GM19025 (cell line): ENCODE measurements around the gene DAZL.
"Not testable (repeated sequence)": the region's sequence is repeated elsewhere in the genome, so short reads cannot be mapped to it uniquely, and the experiment has no call there.

Experiments used
- ATAC-seq: cut with Tn5 transposase; IDR thresholded peaks from one replicate; pipeline ENCODE4 v1.9.1; 2021; ENCODE audit warnings: mild to moderate bottlenecking, low read depth, moderate library complexity; ENCODE audit not compliant: unreplicated experiment

The DAZL gene

GRCh38 chr3:16604887-16605602 is at the start of gene DAZL:
DAZL (minus strand) TSS chr3:16605423; CDS start chr3:16605205, 218 bp downstream.
- no peak for ATAC-seq

- ATAC-seq: no peak
Measured at GRCh38 chr3:16654976-16655375, 49.8 kb upstream of the DAZL start.

- no peak for ATAC-seq
Measured at GRCh38 chr3:16653712-16654111, 48.5 kb upstream of the DAZL start.

GRCh38 chr3:16647668-16648067 is 42.4 kb upstream of the DAZL start:
- no peak for ATAC-seq

- no peak for ATAC-seq
Measured at GRCh38 chr3:16639806-16640205, 34.6 kb upstream of the DAZL start.

- ATAC-seq: no peak
Measured at GRCh38 chr3:16633948-16634347, 28.7 kb upstream of the DAZL start.

- ATAC-seq: no peak
Measured at GRCh38 chr3:16632395-16632794, 27.2 kb upstream of the DAZL start.

- ATAC-seq: no peak
Measured at GRCh38 chr3:16618721-16619120, 13.5 kb upstream of the DAZL start.

- ATAC-seq: not testable (repeated sequence)
Measured at GRCh38 chr3:16617155-16617554, 11.9 kb upstream of the DAZL start.

- ATAC-seq: no peak
Measured at GRCh38 chr3:16616083-16616482, 10.9 kb upstream of the DAZL start.

- ATAC-seq: no peak
Measured at GRCh38 chr3:16614033-16615031, 9.1 kb upstream of the DAZL start.

- ATAC-seq: no peak
Measured at GRCh38 chr3:16609927-16610580, 4.8 kb upstream of the DAZL start.

- ATAC-seq: no peak
Measured at GRCh38 chr3:16608816-16609215, 3.6 kb upstream of the DAZL start.

GRCh38 chr3:16607718-16608117 is 2.5 kb upstream of the DAZL start:
- ATAC-seq: no peak

GRCh38 chr3:16606398-16606797 is 1.2 kb upstream of the DAZL start:
- no peak for ATAC-seq

- ATAC-seq: no peak
Measured at GRCh38 chr3:16605966-16606365, 743 bp upstream of the DAZL start.

GRCh38 chr3:16604433-16604832 is 790 bp downstream of the DAZL start:
- no peak for ATAC-seq

GRCh38 chr3:16601537-16602005 is 3.7 kb downstream of the DAZL start:
- ATAC-seq: no peak

GRCh38 chr3:16600780-16601536 is 4.3 kb downstream of the DAZL start:
- ATAC-seq: no peak

- no peak for ATAC-seq
Measured at GRCh38 chr3:16599694-16600093, 5.5 kb downstream of the DAZL start.
